Measurements from ENCODE around the gene TRIP12. TPM values are rescaled to one million over a fixed set of nuclear protein-coding genes. Genes with fewer than 3 reads are reported as not detected.
"Not testable (repeated sequence)": the region's sequence is repeated elsewhere in the genome, so short reads cannot be mapped to it uniquely, and the experiment has no call there.

The TRIP12 gene
- total and polyA plus RNA-seq, 10 donors, result 15.3 to 263 (median 189) TPM

GRCh38 chr2:229752970-229753729 lies 168.7 kb downstream of the TRIP12 start:
- no peak for DNase-seq
- H3K4me1 ChIP-seq, result no peaks in the 10 kb centered on the region
- H3K4me3 ChIP-seq, result no peak overlapping the region
- H3K27me3 ChIP-seq (replicated peaks in 1 of 7), result no peaks in the 10 kb centered on the region
- no peak for TF ChIP-seq CTCF (IDR thresholded peaks at IDR 0.05 in 8 of 11, conservative IDR thresholded peaks at IDR 0.05 in 3 of 11)
- no peak for TF ChIP-seq POLR2A (IDR thresholded peaks at IDR 0.05)
- no peak for TF ChIP-seq POLR2AphosphoS5 (IDR thresholded peaks at IDR 0.05)
- intact Hi-C loops (cut with DNase I; ENCODE audit: low total_unique reads), result no loop called here
- no peaks in the 10 kb centered on the region for H3K9me3 ChIP-seq
- H3K36me3 ChIP-seq, result no peaks in the 10 kb centered on the region
- 84 to 96% (median 91%) methylated on average over 11 of the region's 11 CpGs for WGBS, 5 donors
- H3K27ac ChIP-seq, result no peak overlapping the region

GRCh38 chr2:229749779-229750178 lies 172.0 kb downstream of the TRIP12 start:
- no peak for TF ChIP-seq POLR2A (IDR thresholded peaks at IDR 0.05)
- no peak for TF ChIP-seq POLR2AphosphoS5 (IDR thresholded peaks at IDR 0.05)
- no peak for TF ChIP-seq CTCF (IDR thresholded peaks at IDR 0.05 in 8 of 11, conservative IDR thresholded peaks at IDR 0.05 in 3 of 11)
- WGBS, 5 donors, result 74 to 84% (median 83%) methylated on average over 6 of the region's 6 CpGs
- H3K27ac ChIP-seq, result no peak overlapping the region
- no peaks in the 10 kb centered on the region for H3K9me3 ChIP-seq
- no peaks in the 10 kb centered on the region for H3K36me3 ChIP-seq
- DNase-seq, result no peak
- intact Hi-C loops (cut with DNase I; ENCODE audit: low total_unique reads), result no loop called here
- no peaks in the 10 kb centered on the region for H3K27me3 ChIP-seq (replicated peaks in 1 of 7)
- no peak overlapping the region for H3K4me3 ChIP-seq
- H3K4me1 ChIP-seq, result no peaks in the 10 kb centered on the region

GRCh38 chr2:229748950-229749349 lies 172.9 kb downstream of the TRIP12 start:
- no peaks in the 10 kb centered on the region for H3K36me3 ChIP-seq
- intact Hi-C loops (cut with DNase I; ENCODE audit: low total_unique reads), result no loop called here
- H3K4me1 ChIP-seq, result no peaks in the 10 kb centered on the region
- TF ChIP-seq POLR2AphosphoS5 (IDR thresholded peaks at IDR 0.05), result no peak
- no peak for TF ChIP-seq POLR2A (IDR thresholded peaks at IDR 0.05)
- TF ChIP-seq CTCF (IDR thresholded peaks at IDR 0.05 in 8 of 11, conservative IDR thresholded peaks at IDR 0.05 in 3 of 11), result no peak
- no peak for DNase-seq
- H3K4me3 ChIP-seq, result no peak overlapping the region
- no peaks in the 10 kb centered on the region for H3K27me3 ChIP-seq (replicated peaks in 1 of 7)
- H3K27ac ChIP-seq, result no peak overlapping the region
- no peaks in the 10 kb centered on the region for H3K9me3 ChIP-seq
- WGBS, 5 donors, result 84 to 92% (median 89%) methylated on average over 3 of the region's 3 CpGs

GRCh38 chr2:229742691-229743090 lies 179.1 kb downstream of the TRIP12 start:
- 97 to 99% (median 97%) methylated on average over 13 to 33 of the region's 35 CpGs for WGBS, 5 donors
- DNase-seq; H3K4me1 ChIP-seq; H3K4me3 ChIP-seq; H3K36me3 ChIP-seq; H3K27me3 ChIP-seq (replicated peaks in 1 of 7); intact Hi-C loops (cut with DNase I; ENCODE audit: low total_unique reads); H3K27ac ChIP-seq: not testable (repeated sequence)
- peaks cover 3 to 22% (median 18%) of the 10 kb centered on the region in 8 donors for H3K9me3 ChIP-seq
